HepG2 (cell line): ENCODE data around the gene UQCR11. TPM values are rescaled to one million over a fixed set of nuclear protein-coding genes. Genes with fewer than 3 reads are reported as not detected.
A peak's percentile ranks its signal among the peaks of the same experiment; 100 is the strongest.

ENCODE experiments used
- AGO2 ChIP-seq: fragments of 200-400 bp; formaldehyde crosslinking; optimal IDR thresholded peaks from 2 replicates; pipeline ENCODE3; 2017; ENCODE audit warnings: mild to moderate bottlenecking, low read depth, low read length, moderate library complexity
- AHDC1 ChIP-seq: sonication (generic); formaldehyde crosslinking; IDR thresholded peaks from 2 replicates; pipeline ENCODE4 v1.5.1; 2020; ENCODE audit warnings: mild to moderate bottlenecking, missing genetic modification reagents, borderline replicate concordance
- ETV5 ChIP-seq: IDR thresholded peaks from 2 replicates; pipeline ENCODE4 v1.6.1; 2018; ENCODE audit warnings: missing biosample characterization, missing genetic modification reagents, inconsistent platforms, borderline replicate concordance
- HIC2 ChIP-seq: sonication (generic); formaldehyde crosslinking; IDR thresholded peaks from 2 replicates; pipeline ENCODE4 v1.9.0; 2022; ENCODE audit warnings: low read depth, missing genetic modification reagents
- HOXA9 ChIP-seq: sonication (generic); formaldehyde crosslinking; IDR thresholded peaks from 2 replicates; pipeline ENCODE4 v1.8.1; 2022; ENCODE audit warnings: missing genetic modification reagents, mild to moderate bottlenecking, moderate library complexity, borderline replicate concordance
- PPARG ChIP-seq: conservative IDR thresholded peaks from 2 replicates; pipeline ENCODE4 v1.6.1; 2016; ENCODE audit warnings: missing biosample characterization, missing genetic modification reagents
- SAFB2 ChIP-seq: sonication (generic); formaldehyde crosslinking; IDR thresholded peaks from 2 replicates; pipeline ENCODE4 v1.5.1; 2020; ENCODE audit warnings: missing genetic modification reagents, low read depth, mild to moderate bottlenecking, borderline replicate concordance
- SMAD3 ChIP-seq: sonication (generic); formaldehyde crosslinking; IDR thresholded peaks from 2 replicates; pipeline ENCODE4 v1.4.0; 2020; ENCODE audit warnings: missing genetic modification reagents
- SYNCRIP ChIP-seq: fragments of 200-400 bp; formaldehyde crosslinking; IDR thresholded peaks from 2 replicates; pipeline ENCODE4 v1.6.1; 2018; ENCODE audit warnings: mild to moderate bottlenecking, low read depth, low read length; ENCODE audit not compliant: insufficient read depth
- ZNF367 ChIP-seq: sonication (generic); formaldehyde crosslinking; IDR thresholded peaks from 2 replicates; pipeline ENCODE4 v1.4.0; 2020; ENCODE audit warnings: missing genetic modification reagents, borderline replicate concordance
- ZNF510 ChIP-seq: sonication (generic); formaldehyde crosslinking; IDR thresholded peaks from 2 replicates; pipeline ENCODE4 v1.4.0; 2020; ENCODE audit warnings: low read depth, mild to moderate bottlenecking, missing genetic modification reagents
- ZNF556 ChIP-seq: sonication (generic); formaldehyde crosslinking; IDR thresholded peaks from 2 replicates; pipeline ENCODE4 v1.4.0; 2020; ENCODE audit warnings: mild to moderate bottlenecking, missing genetic modification reagents, borderline replicate concordance
- ZNF570 ChIP-seq: sonication (generic); formaldehyde crosslinking; IDR thresholded peaks from 2 replicates; pipeline ENCODE4 v1.4.0; 2020; ENCODE audit warnings: mild to moderate bottlenecking, missing genetic modification reagents, borderline replicate concordance
- ZNF670 ChIP-seq: sonication (generic); formaldehyde crosslinking; IDR thresholded peaks from 2 replicates; pipeline ENCODE4 v1.8.0; 2022; ENCODE audit warnings: mild to moderate bottlenecking, missing genetic modification reagents, borderline replicate concordance
- ZNF737 ChIP-seq: sonication (generic); formaldehyde crosslinking; IDR thresholded peaks from 2 replicates; pipeline ENCODE4 v1.5.0; 2020; ENCODE audit warnings: missing genetic modification reagents, mild to moderate bottlenecking, borderline replicate concordance
- ZNF768 ChIP-seq: sonication (generic); formaldehyde crosslinking; IDR thresholded peaks from 2 replicates; pipeline ENCODE4 v1.4.0; 2020; ENCODE audit warnings: missing genetic modification reagents
- ZNF792 ChIP-seq: IDR thresholded peaks from 2 replicates; pipeline ENCODE4 v1.6.1; 2016
- ZSCAN25 ChIP-seq: sonication (generic); formaldehyde crosslinking; IDR thresholded peaks from 2 replicates; pipeline ENCODE4 v1.8.0; 2022; ENCODE audit warnings: mild to moderate bottlenecking, missing genetic modification reagents
- polyA plus RNA-seq, 8 experiments: library from polyadenylated mRNA; depleted of rRNA in 3 of 8; stranded (reverse) in 7 of 8; unstranded in 1 of 8; fragments of >200 nt; fragmentation: Illumina TruSeq in 4 of 8; extraction: Trizol in 4 of 8; gene quantifications; 2 replicates each; pipeline versions ENCODE4 v1.2.1 to v1.2.3, GENCODE V29; 2011 to 2016; ENCODE audit warnings: low read depth in 4 of 8, missing spikeins in 1 of 8, mixed read lengths in 1 of 8; ENCODE audit not compliant: insufficient read depth in 1 of 8
- total RNA-seq, 5 experiments: library from RNA; depleted of rRNA; stranded (reverse); fragments of >200 nt; fragmentation: Illumina TruSeq; extraction: Trizol; gene quantifications; 2 replicates each; pipeline ENCODE4 v1.2.3, GENCODE V29; 2016; ENCODE audit warnings: low read depth in 1 of 5
- TF ChIP-seq, protein P1 (sequence below): sonication (generic); formaldehyde crosslinking; IDR thresholded peaks from 2 replicates; pipeline ENCODE4 v1.8.0; 2022; ENCODE audit warnings: mild to moderate bottlenecking, missing genetic modification reagents, borderline replicate concordance

Gene UQCR11
- total and polyA plus RNA-seq, 2 of the 13 experiments (the other 11 are each of a cell fraction or from before 2014, with no cell fraction given): 125 to 214 TPM

GRCh38 chr19:1592024-1592754 is 13.1 kb downstream of the UQCR11 start (continued):
- TF ChIP-seq AHDC1 (CRISPR knock-in tag): no peak
- TF ChIP-seq ZNF510 (CRISPR knock-in tag): no peak; the same call in 1 of the 2 replicates
- 0 out of 2 replicates have a peak, but pooled peaks have one; percentile 59 for TF ChIP-seq ZNF556 (CRISPR knock-in tag)
- 0 out of 2 replicates have a peak, but pooled peaks have one; percentile 2 for TF ChIP-seq ZNF367 (CRISPR knock-in tag)
- TF ChIP-seq ZNF570: no peak
- no peak for TF ChIP-seq ZNF792 (CRISPR knock-in tag)
- TF ChIP-seq ZNF768: peak; percentile 52; the same call in 1 of the 2 replicates
- TF ChIP-seq SAFB2 (CRISPR knock-in tag): peak; percentile 72; the same call in 1 of the 2 replicates
- TF ChIP-seq HOXA9 (CRISPR knock-in tag): peak; percentile 39; the same call in 1 of the 2 replicates
- TF ChIP-seq ZSCAN25 (CRISPR knock-in tag): peak; percentile 52; the same call in 1 of the 2 replicates
- no peak for TF ChIP-seq ZNF737
- TF ChIP-seq ZNF670 (CRISPR knock-in tag): no peak
- no peak for TF ChIP-seq PPARG
- peak; percentile 57; the same call in 1 of the 2 replicates for TF ChIP-seq HIC2 (CRISPR knock-in tag)
- TF ChIP-seq AGO2: peak; percentile 94
- TF ChIP-seq ETV5: no peak
- TF ChIP-seq SYNCRIP: no peak
- TF ChIP-seq SMAD3 (CRISPR knock-in tag): no peak
- TF ChIP-seq, protein P1, sequence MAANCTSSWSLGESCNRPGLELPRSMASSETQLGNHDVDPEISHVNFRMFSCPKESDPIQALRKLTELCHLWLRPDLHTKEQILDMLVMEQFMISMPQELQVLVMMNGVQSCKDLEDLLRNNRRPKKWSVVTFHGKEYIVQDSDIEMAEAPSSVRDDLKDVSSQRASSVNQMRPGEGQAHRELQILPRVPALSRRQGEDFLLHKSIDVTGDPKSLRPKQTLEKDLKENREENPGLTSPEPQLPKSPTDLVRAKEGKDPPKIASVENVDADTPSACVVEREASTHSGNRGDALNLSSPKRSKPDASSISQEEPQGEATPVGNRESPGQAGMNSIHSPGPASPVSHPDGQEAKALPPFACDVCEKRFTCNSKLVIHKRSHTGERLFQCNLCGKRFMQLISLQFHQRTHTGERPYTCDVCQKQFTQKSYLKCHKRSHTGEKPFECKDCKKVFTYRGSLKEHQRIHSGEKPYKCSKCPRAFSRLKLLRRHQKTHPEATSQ (CRISPR knock-in tag): no peak
